Kidney epithelial cell (primary cell): ENCODE results near the gene TMEM244. TPM values are rescaled to one million over a fixed set of nuclear protein-coding genes. Genes with fewer than 3 reads are reported as not detected.

ENCODE experiments used
- DNase-seq: peaks from one replicate; pipeline ENCODE4 v3.0.0-alpha.2; 2010; ENCODE audit warnings: low read depth
- H3K27me3 ChIP-seq: 2 replicates; pipeline ENCODE4 v1.6.0; 2011; ENCODE audit warnings: low read length; ENCODE audit not compliant: control insufficient read depth, insufficient read depth
- H3K36me3 ChIP-seq: 2 replicates; pipeline ENCODE4 v1.5.1; 2011; ENCODE audit warnings: low read length; ENCODE audit not compliant: control insufficient read depth, insufficient read depth
- H3K4me3 ChIP-seq: 2 replicates; pipeline ENCODE4 v1.5.1; 2011; ENCODE audit warnings: low read depth, mild to moderate bottlenecking, control low read depth, low read length
- CTCF ChIP-seq: IDR thresholded peaks from 2 replicates; pipeline ENCODE4 v1.5.1; 2011; ENCODE audit warnings: mild to moderate bottlenecking, moderate library complexity, low read length, control low read depth, inconsistent platforms; ENCODE audit not compliant: insufficient read depth, poor library complexity, severe bottlenecking
- total RNA-seq: library from RNA; depleted of rRNA; stranded (reverse); fragments of >200 nt; gene quantifications from 2 replicates; pipeline ENCODE4 v1.2.3, GENCODE V29; 2015

Gene TMEM244
- total RNA-seq, 1 donor from 2014 or later: not detected

DNA sequence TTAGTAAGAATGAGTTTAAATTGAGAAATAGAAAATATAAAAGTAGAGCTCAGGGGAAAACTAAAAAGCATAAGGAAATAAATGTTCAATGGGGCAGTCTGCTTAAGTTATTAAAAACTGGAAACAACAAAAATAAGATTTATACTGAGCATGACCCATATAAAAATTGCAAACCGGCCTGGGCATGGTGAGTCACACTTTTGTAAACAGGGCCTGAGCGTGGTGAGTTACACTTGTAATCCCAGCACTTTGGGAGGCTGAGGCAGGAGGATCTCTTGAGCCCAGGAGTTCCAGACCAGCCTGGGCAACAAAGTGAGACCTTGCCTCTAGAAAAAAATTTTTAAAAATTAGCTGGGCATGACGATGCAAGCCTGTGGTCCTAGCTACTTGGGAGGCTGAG lies 74.6 kb downstream of the TMEM244 start:
- H3K36me3 ChIP-seq: no peaks in the 10 kb centered on the region
- TF ChIP-seq CTCF: no peak
- H3K27me3 ChIP-seq: no peaks in the 10 kb centered on the region
- no peak overlapping the region for H3K4me3 ChIP-seq
- no peak for DNase-seq

GRCh38 chr6:129785756-129786135 lies 75.4 kb downstream of the TMEM244 start:
- Histone ChIP-seq H3K27me3 (no peaks in the 10 kb centered on the region), H3K36me3 (no peaks in the 10 kb centered on the region), H3K4me3 (no peak overlapping the region)
- DNase-seq: no peak
- no peak for TF ChIP-seq CTCF

GRCh38 chr6:129785047-129785755 lies 75.9 kb downstream of the TMEM244 start:
- no peaks in the 10 kb centered on the region for H3K36me3 ChIP-seq
- H3K27me3 ChIP-seq: no peaks in the 10 kb centered on the region
- H3K4me3 ChIP-seq: no peak overlapping the region
- DNase-seq: no peak
- no peak for TF ChIP-seq CTCF

Other genes with a start within 250 kb of the TMEM244 start
- 11.9 and 16.3 TPM in 2 replicates for gene ARHGAP18, start 151.1 kb downstream of the TMEM244 start, total RNA-seq
- gene L3MBTL3, start 157.3 kb upstream of the TMEM244 start, total RNA-seq: 9.5 and 10.3 TPM in 2 replicates